HEK293T (cell line): Measurements from ENCODE around the gene SHANK3.

Experiments used
- ARNT ChIP-seq: fragments of 450-650 bp; IDR thresholded peaks from 2 replicates; pipeline ENCODE4 v1.6.1; 2017; ENCODE audit warnings: mild to moderate bottlenecking
- BHLHE40 ChIP-seq: fragments of 450-650 bp; IDR thresholded peaks from 2 replicates; pipeline ENCODE4 v1.6.1; 2016; ENCODE audit warnings: mild to moderate bottlenecking, moderate library complexity, borderline replicate concordance
- ELF4 ChIP-seq: fragments of 450-650 bp; IDR thresholded peaks from 2 replicates; pipeline ENCODE4 v1.6.1; 2017; ENCODE audit warnings: antibody characterized with exemption
- FOXA1 ChIP-seq: fragments of 450-650 bp; IDR thresholded peaks from 2 replicates; pipeline ENCODE4 v1.6.1; 2016; ENCODE audit warnings: mild to moderate bottlenecking
- FOXM1 ChIP-seq: fragments of 450-650 bp; IDR thresholded peaks from 2 replicates; pipeline ENCODE4 v1.6.1; 2017; ENCODE audit warnings: mild to moderate bottlenecking, borderline replicate concordance
- HDGF ChIP-seq: fragments of 450-650 bp; IDR thresholded peaks from 2 replicates; pipeline ENCODE4 v1.6.1; 2017; ENCODE audit warnings: antibody characterized with exemption, borderline replicate concordance
- LEF1 ChIP-seq: fragments of 450-650 bp; IDR thresholded peaks from 2 replicates; pipeline ENCODE4 v1.6.1; 2017; ENCODE audit warnings: mild to moderate bottlenecking, borderline replicate concordance
- NFRKB ChIP-seq: fragments of 450-650 bp; IDR thresholded peaks from 2 replicates; pipeline ENCODE4 v1.6.1; 2016; ENCODE audit warnings: mild to moderate bottlenecking, moderate library complexity
- SP1 ChIP-seq: fragments of 450-650 bp; IDR thresholded peaks from 2 replicates; pipeline ENCODE4 v1.6.1; 2017
- SUZ12 ChIP-seq: fragments of 450-650 bp; IDR thresholded peaks from 2 replicates; pipeline ENCODE4 v1.6.1; 2016; ENCODE audit warnings: mild to moderate bottlenecking
- TARDBP ChIP-seq: fragments of 450-650 bp; IDR thresholded peaks from 2 replicates; pipeline ENCODE4 v1.6.1; 2016
- ZNF384 ChIP-seq: fragments of 450-650 bp; IDR thresholded peaks from 2 replicates; pipeline ENCODE4 v1.6.1; 2016

DNA sequence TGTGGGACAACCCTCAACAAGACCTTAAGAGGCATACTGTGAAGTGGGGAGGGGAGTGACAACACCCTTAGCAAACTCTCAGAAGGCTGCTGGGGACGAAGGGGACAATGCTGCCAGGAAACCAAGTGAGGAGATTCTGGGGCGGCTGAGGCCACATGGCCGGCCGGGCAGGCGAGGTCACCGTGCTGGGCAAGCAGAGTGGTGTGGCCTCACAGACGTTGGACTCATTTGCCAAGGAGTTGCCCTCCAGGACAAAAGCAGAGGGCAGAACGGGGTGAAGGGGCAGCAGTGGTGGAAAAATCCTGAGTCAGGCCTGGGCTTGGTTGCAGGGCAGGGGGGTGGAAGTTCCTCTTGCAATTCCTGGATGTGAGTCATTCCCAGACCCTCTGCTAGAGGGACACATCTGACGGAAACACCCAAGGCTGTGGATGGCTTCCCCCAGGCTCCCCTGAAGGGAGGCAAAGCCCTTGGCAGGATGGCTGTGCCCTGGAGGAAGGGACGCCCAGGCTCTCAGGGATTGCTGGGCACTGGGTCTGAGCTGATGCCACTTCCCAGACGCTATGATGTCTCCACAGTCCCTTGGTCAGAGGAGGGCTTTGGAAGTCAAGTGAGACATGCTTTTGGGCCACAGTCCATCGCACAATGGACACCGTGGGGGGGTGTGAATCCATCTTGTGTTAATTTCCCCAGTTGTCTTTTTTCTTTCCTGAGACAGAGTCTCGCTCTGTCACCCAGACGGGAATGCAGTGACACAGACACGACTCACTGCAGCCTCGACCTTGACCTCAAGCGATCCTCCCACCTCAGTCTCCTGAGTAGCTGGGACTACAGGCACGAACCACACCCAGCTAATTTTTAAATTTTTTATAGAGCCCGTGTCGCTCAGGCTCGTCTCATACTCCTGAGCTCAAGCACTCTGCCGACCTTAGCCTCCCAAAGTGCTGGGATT is 16.2 kb upstream of the SHANK3 start:
- TF ChIP-seq TARDBP (no peak), FOXA1 (no peak), SUZ12 (no peak), SP1 (no peak), BHLHE40 (no peak), NFRKB (no peak), FOXM1 (no peak), ELF4 (no peak), ARNT (no peak), ZNF384 (no peak), HDGF (no peak), LEF1 (no peak)
